Activated CD8-positive, alpha-beta memory T cell treated with anti-CD3 and anti-CD28 coated beads, Interleukin-2, amount 10 ng/mL, durations not matched to agents 7 days and 5 days (primary cell): Measurements from ENCODE around the gene FHOD1. TPM values are rescaled to one million over a fixed set of nuclear protein-coding genes. Genes with fewer than 3 reads are reported as not detected.

Source experiments
- ATAC-seq: fragments of 150-1000 bp; cut with Tn5 transposase; one replicate; pipeline ENCODE4 v1.10.0; 2021; ENCODE audit warnings: moderate library complexity
- CTCF ChIA-PET: fragments of 350-600 bp; sonication (Branson Sonifier 250); formaldehyde crosslinking; loops from one replicate; lab custom pipeline; 2021; ENCODE audit warnings: antibody characterized with exemption; lab: Charles Lee
- DNase-seq: peaks from one replicate; pipeline ENCODE4 v3.0.0-alpha.2; 2020
- H3K27ac Mint-ChIP-seq: one replicate; pipeline ENCODE4 v1.8.0; 2021; ENCODE audit warnings: mild to moderate bottlenecking, mixed read lengths
- H3K27me3 Mint-ChIP-seq: one replicate; pipeline ENCODE4 v1.8.0; 2021; ENCODE audit warnings: mixed read lengths
- H3K36me3 Mint-ChIP-seq: one replicate; pipeline ENCODE4 v1.8.0; 2021; ENCODE audit warnings: mild to moderate bottlenecking, mixed read lengths
- H3K4me1 Mint-ChIP-seq: one replicate; pipeline ENCODE4 v1.8.0; 2021; ENCODE audit warnings: mixed read lengths
- H3K4me3 Mint-ChIP-seq: one replicate; pipeline ENCODE4 v1.8.0; 2021; ENCODE audit warnings: mild to moderate bottlenecking, moderate library complexity, mixed read lengths
- H3K9me3 Mint-ChIP-seq: one replicate; pipeline ENCODE4 v1.8.0; 2022; ENCODE audit warnings: low read depth, mixed read lengths
- total RNA-seq, 2 experiments: library from RNA; stranded (reverse); gene quantifications; one replicate each; pipeline ENCODE4 v1.2.3, GENCODE V29; 2021

FHOD1 gene
- total RNA-seq, 2 experiments from 2014 or later = 101 to 111 TPM

DNA sequence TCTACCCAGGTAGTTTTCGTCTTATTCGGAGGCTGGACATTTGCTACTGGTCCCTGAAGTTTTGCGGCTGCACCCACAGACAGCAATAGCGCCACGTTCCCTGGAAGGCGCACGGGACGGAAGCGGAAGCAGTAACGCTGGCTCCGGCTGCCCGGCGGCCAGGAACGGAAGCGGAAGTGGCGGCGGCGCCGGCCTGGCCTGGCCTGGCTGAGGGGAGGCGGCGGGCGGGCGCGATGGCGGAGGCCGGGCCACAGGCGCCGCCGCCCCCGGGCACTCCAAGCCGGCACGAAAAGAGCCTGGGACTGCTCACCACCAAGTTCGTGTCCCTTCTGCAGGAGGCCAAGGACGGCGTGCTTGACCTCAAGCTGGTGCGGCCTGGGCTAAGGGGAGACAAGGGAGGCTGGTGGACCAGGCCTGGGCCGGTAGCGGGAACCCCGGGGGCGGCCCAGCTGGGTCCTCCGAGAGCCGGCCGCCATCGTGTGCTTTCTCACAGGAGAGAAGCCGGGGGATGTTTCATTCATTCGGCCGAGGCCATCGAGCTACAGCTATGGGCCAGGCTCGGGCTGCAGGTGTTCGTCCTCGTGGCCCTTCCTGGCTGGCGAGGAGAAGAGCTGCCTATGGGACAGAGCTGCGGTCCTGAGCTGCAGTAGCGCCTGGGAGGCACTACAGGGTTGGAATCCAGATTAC lies 55.1 kb downstream of the FHOD1 start, which contains the start of gene E2F4:
Gene E2F4 (plus strand): TSS at position 161 of the 687 bp plus-strand sequence. CDS start 73 bp downstream, at position 234.
- peak within 1 kb of the TSS; percentile 98 for H3K4me3 Mint-ChIP-seq
- peak; percentile 92 for ATAC-seq
- no peaks in the 10 kb centered on the region for H3K27me3 Mint-ChIP-seq
- no peaks in the 10 kb centered on the region for H3K9me3 Mint-ChIP-seq
- H3K4me1 Mint-ChIP-seq = peaks cover 52% of the 10 kb centered on the region
- peak; percentile 93 for DNase-seq
- CTCF ChIA-PET = interaction anchor here (1.0 to 4.0 kb wide), 13 partner anchors 8 to 362 kb away, joined by 3 to 25 read pairs (median 4); partner anchors contain the start of genes CES3, FHOD1, MATCAP1 and NAE1
- peak within 1 kb of the TSS; percentile 89 for H3K27ac Mint-ChIP-seq
- H3K36me3 Mint-ChIP-seq = peaks cover 34% of the 10 kb centered on the region

DNA sequence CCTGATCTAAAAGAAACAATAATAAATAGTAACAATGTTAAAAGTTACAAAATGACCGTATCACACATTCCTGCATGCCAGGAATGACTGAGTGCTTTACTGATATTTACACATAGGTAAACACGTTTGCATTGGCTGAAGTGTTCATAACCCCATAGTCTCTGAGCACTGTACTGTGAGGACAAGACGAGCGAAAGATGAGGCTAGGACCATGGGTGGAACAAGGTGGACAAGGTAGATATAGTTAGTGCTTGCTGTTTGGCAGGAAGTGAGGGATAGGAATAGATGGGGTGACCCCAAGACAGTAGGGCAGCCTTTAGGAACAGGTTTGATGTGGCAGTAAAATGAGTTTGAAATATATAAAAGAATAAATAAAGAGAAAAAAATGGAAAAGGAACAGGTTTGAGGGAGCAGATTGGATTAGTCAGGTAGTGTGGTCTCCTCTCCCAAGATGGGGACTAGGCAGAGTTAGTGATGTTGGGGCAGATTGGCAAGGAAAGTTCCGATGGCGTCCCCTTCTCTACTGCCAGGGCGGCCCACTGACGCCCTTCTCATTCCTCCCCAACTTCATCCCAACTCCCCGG lies 55.8 kb downstream of the FHOD1 start:
- peaks cover 28% of the 10 kb centered on the region for H3K36me3 Mint-ChIP-seq
- H3K9me3 Mint-ChIP-seq = no peaks in the 10 kb centered on the region
- CTCF ChIA-PET = interaction anchor here (1.0 to 4.0 kb wide), 3 partner anchors 35 to 87 kb away, joined by 3 to 25 read pairs (median 9); partner anchors contain the start of genes FHOD1 and TMEM208
- H3K4me3 Mint-ChIP-seq = peak overlapping the region; percentile 98
- peaks cover 1% of the 10 kb centered on the region for H3K27me3 Mint-ChIP-seq
- ATAC-seq (peak; percentile 4), DNase-seq (no peak)
- H3K27ac Mint-ChIP-seq = peak overlapping the region; percentile 89
- peaks cover 46% of the 10 kb centered on the region for H3K4me1 Mint-ChIP-seq

DNA sequence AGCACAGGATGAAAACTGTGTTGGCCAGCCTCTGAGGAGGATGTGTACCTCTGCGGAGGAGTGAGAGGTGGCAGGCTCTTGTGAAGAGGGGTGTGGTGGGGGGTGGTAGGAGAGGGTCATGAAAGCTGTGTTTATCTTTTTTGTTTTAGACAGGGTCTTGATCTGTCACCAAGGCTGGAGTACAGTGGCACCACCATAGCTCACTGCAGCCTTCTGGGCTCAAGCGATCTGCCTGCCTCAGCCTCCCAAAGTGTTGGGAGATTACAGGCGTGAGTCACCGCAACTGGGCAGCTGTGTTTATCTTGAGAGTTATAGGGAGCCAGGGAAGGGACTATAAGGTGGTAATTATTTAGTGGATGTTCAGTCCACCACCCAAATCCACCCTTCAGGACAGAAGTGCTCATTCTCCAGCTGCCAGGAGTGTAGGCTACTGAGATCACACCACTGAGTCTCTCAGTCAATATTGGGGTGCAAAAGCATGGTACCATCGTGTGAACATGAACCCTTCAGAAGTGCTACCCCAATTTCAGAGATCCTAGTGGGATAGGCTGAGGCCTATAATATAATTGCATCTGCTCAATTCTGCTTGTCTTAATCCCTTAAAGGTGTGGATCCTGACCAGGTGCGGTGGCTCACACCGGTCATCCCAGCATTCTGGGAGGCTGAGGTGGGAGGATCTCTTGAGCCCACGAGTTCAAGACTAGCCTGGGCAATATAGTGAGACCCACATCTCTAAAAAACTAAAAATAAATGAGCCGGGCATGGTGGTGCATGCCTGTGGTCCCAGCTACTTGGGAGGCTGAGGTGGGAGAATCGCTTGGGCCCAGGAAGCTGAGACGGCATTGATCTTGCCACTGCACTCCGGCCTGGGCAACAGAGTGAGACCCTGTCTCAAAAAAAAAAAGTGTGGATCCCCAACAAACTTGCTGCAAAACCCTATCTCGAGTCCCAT lies 56.6 kb downstream of the FHOD1 start:
- Mint-ChIP-seq H3K27ac (no peak overlapping the region), H3K4me1 (peaks cover 42% of the 10 kb centered on the region), H3K9me3 (no peaks in the 10 kb centered on the region), H3K27me3 (peaks cover 8% of the 10 kb centered on the region), H3K36me3 (peaks cover 21% of the 10 kb centered on the region), H3K4me3 (no peak overlapping the region)
- ATAC-seq (no peak), DNase-seq (no peak)
- CTCF ChIA-PET = interaction anchor here (0.6 to 1.0 kb wide), 2 partner anchors 17 to 36 kb away, joined by 3 read pairs; no protein-coding TSS in a partner anchor

DNA sequence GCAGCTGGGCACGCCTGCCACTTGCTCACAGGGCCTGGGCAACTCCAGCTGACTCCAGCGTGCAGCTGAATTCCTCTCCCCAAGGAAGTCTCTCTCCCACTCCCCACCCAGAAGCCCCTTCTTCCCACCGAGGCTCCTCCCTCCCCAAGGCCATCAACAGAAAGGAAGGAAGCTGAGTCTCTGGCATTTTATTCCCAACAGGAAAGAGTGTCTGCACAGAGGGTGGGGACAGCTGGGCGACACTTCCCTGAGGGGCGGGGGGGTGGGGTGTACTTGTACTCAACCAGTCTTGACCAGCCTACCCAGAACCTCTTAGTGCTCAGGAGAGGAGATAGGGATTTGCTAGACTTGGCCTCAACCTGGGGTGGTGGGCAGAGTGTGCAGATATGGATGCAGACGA lies 57.2 kb downstream of the FHOD1 start, which contains the start of gene EXOC3L1:
Gene EXOC3L1 (minus strand): TSS at position 96 of the 400 bp plus-strand sequence. CDS start 460 bp downstream, outside the sequence.
- H3K4me1 Mint-ChIP-seq = peaks cover 43% of the 10 kb centered on the region
- H3K9me3 Mint-ChIP-seq = no peaks in the 10 kb centered on the region
- DNase-seq (no peak), ATAC-seq (no peak)
- peaks cover 16% of the 10 kb centered on the region for H3K36me3 Mint-ChIP-seq
- H3K27ac Mint-ChIP-seq = no peak within 1 kb of the TSS
- no peak within 1 kb of the TSS for H3K4me3 Mint-ChIP-seq
- H3K27me3 Mint-ChIP-seq = peaks cover 15% of the 10 kb centered on the region
- CTCF ChIA-PET = interaction anchor here (0.6 to 1.0 kb wide), 2 partner anchors 17 to 35 kb away, joined by 3 read pairs; no protein-coding TSS in a partner anchor

DNA sequence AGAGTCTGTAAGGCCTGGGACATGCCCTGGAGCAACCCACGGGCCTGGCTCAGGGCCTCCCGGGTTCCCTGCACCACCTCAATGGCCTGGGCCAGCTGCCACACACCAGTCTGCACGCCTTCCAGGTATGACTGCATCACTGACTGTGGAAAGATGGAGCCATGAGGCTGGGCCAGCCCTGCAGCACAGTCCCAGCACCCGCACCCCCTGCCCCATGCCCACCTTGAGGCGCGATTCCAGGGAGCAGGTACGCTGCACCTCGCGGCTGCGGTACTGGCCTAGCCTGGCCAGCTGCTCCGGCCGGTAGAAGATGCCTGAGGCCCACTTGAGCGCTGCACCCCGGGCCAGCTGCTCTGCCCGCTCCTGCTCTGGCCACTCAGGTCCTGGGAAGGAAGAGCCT lies 58.5 kb downstream of the FHOD1 start:
- H3K27me3 Mint-ChIP-seq = peaks cover 18% of the 10 kb centered on the region
- DNase-seq = no peak
- CTCF ChIA-PET = interaction anchor here (1.2 to 1.6 kb wide), 2 partner anchors 15 to 57 kb away, joined by 3 to 6 read pairs; no protein-coding TSS in a partner anchor

DNA sequence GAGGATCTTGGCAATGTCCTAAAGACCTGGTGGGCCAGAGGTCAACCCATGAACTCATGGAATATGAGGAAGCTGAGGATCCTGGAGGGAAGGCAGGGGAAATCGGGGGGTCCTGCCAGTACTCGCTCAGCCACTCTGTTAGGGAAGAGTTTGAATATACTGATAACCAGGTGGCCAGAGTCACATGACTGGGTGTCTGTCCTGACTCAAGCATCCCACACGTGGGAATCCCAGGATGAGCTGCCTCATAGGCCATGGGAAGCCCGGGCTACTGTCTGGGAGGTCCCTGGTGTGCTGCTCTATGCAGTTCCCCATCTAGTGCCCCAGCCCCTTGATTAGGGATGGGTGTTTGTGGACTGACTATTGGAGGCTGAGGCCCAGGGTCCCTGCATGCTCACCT lies 59.0 kb downstream of the FHOD1 start:
- Mint-ChIP-seq H3K4me1 (peaks cover 31% of the 10 kb centered on the region), H3K9me3 (no peaks in the 10 kb centered on the region), H3K4me3 (no peak overlapping the region), H3K36me3 (peaks cover 4% of the 10 kb centered on the region), H3K27me3 (peaks cover 18% of the 10 kb centered on the region), H3K27ac (no peak overlapping the region)
- ATAC-seq = no peak
- CTCF ChIA-PET = interaction anchor here (1.2 to 3.8 kb wide), 3 partner anchors 14 to 58 kb away, joined by 3 to 14 read pairs (median 6); partner anchors contain the start of gene NOL3
- DNase-seq = no peak

More for the DNA sequence above, 58.5 kb downstream of the FHOD1 start:
- Mint-ChIP-seq H3K4me1 (peaks cover 36% of the 10 kb centered on the region), H3K27ac (no peak overlapping the region), H3K9me3 (no peaks in the 10 kb centered on the region), H3K4me3 (no peak overlapping the region), H3K36me3 (peaks cover 5% of the 10 kb centered on the region)
- ATAC-seq = no peak

DNA sequence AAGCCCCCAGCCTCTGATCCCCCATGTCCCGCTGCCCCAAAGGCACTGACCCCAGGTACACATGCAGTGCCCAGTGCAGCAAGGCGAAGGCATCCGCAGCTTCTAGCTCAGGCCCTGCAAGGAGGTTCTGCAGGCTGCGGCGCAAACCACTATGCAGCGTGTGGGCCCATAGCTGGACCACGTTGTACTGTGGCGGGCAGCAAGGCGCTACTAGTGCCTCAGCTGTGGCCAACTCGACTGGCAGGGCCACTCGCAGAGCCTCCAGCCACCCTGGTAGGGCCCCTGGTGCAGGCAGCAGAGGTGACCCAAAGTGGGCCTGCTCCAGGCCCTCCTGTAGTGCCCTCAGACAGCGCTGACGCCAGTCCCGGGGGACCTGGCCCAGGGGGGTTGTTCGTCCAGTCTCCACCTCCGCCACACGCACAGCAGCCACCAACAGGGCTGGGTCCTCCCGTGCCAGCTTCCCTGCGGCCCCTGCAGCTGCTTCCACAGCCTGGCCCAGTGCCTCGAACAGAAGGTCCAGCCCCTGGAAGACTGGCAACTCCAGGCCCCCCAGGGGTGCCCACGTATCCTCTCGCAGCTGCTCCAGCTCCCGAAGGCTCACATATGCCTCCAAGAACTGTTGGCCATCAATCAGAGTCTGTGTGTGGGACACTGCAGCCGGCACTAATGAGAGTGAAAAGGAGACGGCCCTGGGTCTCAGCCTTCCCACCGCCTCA lies 59.9 kb downstream of the FHOD1 start:
- DNase-seq = no peak
- Mint-ChIP-seq H3K27me3 (peaks cover 18% of the 10 kb centered on the region), H3K9me3 (no peaks in the 10 kb centered on the region), H3K27ac (no peak overlapping the region), H3K4me1 (peaks cover 22% of the 10 kb centered on the region), H3K4me3 (no peak overlapping the region), H3K36me3 (no peaks in the 10 kb centered on the region)
- ATAC-seq = no peak
- CTCF ChIA-PET = interaction anchor here (1.0 to 3.8 kb wide), 5 partner anchors 13 to 40 kb away, joined by 3 to 14 read pairs (median 6); partner anchors contain the start of genes HSF4, NOL3 and TMEM208

DNA sequence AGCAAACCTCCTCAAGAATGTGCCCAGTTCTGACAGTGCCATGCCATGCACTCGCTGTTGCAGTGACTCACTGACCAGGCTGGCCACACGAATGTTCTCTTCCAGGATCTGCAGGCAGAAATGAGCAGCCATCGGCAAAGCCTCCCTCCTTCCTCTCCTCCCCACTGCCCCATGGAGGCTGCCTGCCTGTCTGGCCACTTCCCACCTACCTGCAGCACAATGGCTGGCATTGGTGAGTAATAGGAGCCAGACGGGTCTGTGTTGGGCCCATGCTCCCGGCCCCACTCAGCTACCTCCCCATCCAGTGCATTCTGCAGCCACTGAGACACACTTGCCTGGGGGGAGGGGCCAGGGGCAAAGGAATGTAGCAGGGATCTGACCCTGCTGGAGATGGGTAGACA lies 60.7 kb downstream of the FHOD1 start:
- Mint-ChIP-seq H3K27ac (no peak overlapping the region), H3K27me3 (peaks cover 18% of the 10 kb centered on the region), H3K36me3 (no peaks in the 10 kb centered on the region), H3K4me3 (no peak overlapping the region), H3K9me3 (no peaks in the 10 kb centered on the region), H3K4me1 (peaks cover 18% of the 10 kb centered on the region)
- CTCF ChIA-PET = interaction anchor here (1.0 to 4.4 kb wide), 6 partner anchors 13 to 211 kb away, joined by 3 to 52 read pairs (median 17); partner anchors contain the start of genes NOL3 and TMEM208
- DNase-seq (no peak), ATAC-seq (no peak)

DNA sequence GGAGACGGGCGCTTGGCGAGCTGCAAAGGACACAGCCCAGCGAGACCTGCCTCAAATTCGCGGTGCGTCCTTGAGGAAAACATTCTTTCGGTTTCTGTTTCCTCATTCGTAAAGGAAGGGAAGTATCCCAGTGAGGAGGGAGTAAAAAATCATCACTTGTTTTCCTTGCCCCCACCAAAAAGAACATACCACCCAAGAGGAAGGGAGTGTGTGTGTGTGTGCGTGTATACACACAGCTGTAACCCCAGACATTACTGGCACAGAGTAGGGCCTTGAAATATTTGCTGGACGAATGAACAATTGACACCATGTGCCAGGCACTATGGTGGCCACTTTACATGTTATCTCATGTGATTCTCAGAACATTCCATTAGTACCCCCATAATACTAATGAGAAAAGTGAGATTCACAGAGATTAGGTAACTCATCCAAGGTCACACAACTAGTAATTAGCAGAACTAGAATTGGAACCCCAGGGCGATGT lies 61.6 kb downstream of the FHOD1 start:
- Mint-ChIP-seq H3K4me1 (peaks cover 15% of the 10 kb centered on the region), H3K36me3 (no peaks in the 10 kb centered on the region), H3K27me3 (peaks cover 18% of the 10 kb centered on the region), H3K27ac (no peak overlapping the region), H3K9me3 (no peaks in the 10 kb centered on the region), H3K4me3 (peak overlapping the region; percentile 68)
- DNase-seq = no peak
- ATAC-seq = no peak
- CTCF ChIA-PET = interaction anchor here (0.8 to 5.0 kb wide), 26 partner anchors 9 to 239 kb away, joined by 3 to 72 read pairs (median 6); partner anchors contain the start of genes B3GNT9, CES3, ELMO3 and FBXL8

DNA sequence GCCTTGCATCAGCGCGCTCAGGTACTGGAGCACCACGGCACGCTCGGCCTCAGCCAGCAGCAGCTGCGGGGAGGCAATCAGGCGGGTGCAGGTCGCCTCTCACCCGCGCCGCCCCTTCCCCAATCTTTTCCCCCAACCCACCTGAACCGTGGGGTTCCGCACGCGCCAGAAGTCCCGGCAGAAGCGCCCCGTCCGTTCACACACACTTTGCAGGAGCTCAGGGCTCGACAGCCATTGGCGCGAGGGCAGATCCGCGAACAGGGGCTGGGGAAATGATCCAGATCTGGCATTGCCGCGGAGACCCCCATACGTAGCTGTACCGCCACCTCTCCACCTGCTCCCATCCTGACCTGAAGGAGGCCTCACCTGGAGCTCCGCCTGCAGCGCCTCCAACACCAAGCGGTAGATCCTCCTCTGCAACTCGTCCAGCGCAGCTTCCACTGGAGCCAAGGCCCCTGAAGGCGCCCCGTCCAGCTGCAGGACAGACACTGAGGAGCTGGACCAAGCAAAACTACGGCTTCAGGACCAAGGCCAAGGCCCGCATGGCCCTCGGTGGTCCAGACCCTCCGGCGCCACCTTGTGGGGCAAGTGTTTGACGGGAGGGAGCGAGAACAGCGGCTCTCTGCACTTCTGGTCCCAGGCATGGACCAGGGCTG lies 62.2 kb downstream of the FHOD1 start:
- Mint-ChIP-seq H3K4me1 (peaks cover 15% of the 10 kb centered on the region), H3K27ac (no peak overlapping the region), H3K27me3 (peaks cover 18% of the 10 kb centered on the region), H3K4me3 (peak overlapping the region; percentile 68), H3K9me3 (no peaks in the 10 kb centered on the region), H3K36me3 (no peaks in the 10 kb centered on the region)
- ATAC-seq = peak; percentile 28
- DNase-seq = peak; percentile 93
- CTCF ChIA-PET = interaction anchor here (0.6 to 5.0 kb wide), 32 partner anchors 8 to 289 kb away, joined by 3 to 72 read pairs (median 5); partner anchors contain the start of genes B3GNT9, CES3, ELMO3 and FBXL8

DNA sequence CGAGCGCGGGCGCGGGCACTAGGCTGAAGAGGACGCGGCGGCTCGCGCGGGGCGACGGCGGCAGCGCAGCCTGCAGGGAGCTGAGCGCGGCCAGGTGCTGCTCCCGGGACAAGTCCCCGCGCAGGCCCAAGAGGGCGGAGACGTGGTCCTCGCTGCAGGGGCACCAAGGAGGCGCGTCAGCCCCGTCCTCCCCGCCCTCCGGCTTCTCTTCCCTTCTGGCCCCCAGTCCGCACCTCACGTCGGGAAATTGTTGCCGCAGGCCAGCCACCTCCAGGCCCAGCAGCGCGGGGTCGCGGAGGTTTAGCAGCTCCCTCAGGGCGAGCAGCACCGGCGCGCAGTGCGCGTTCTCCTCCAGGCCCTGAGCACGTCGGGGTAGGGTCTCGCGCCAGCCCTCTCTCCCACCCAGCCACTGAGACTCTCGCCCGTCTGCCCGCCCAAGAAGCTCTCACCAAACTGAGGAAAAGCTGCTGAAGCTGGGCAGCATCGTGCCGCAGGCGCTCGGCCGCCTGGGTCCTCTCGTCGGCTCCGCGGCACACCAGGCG lies 62.8 kb downstream of the FHOD1 start:
- Mint-ChIP-seq H3K4me3 (peak overlapping the region; percentile 31), H3K36me3 (no peaks in the 10 kb centered on the region), H3K9me3 (no peaks in the 10 kb centered on the region), H3K4me1 (peaks cover 15% of the 10 kb centered on the region), H3K27me3 (peaks cover 18% of the 10 kb centered on the region), H3K27ac (no peak overlapping the region)
- CTCF ChIA-PET = interaction anchor here (0.6 to 5.0 kb wide), 31 partner anchors 8 to 288 kb away, joined by 3 to 72 read pairs (median 5); partner anchors contain the start of genes B3GNT9, CES3, ELMO3 and FBXL8
- ATAC-seq (peak; percentile 2), DNase-seq (no peak)
